Epithelial cell of esophagus (primary cell): ENCODE measurements around the gene PRELP.

ENCODE experiments used
- DNase-seq: peaks from one replicate; pipeline ENCODE4 v3.0.0; 2010; ENCODE audit warnings: low read depth
- H3K4me3 ChIP-seq: 2 replicates; pipeline ENCODE4 v1.5.1; 2011; ENCODE audit warnings: mild to moderate bottlenecking, low read length, control low read depth
- TF ChIP-seq, protein P1 (sequence below): IDR thresholded peaks from 2 replicates; pipeline ENCODE4 v1.5.1; 2011; ENCODE audit warnings: low read depth, mild to moderate bottlenecking, low read length, control low read depth, inconsistent platforms; ENCODE audit not compliant: insufficient read depth; ENCODE audit errors: missing control alignments

PRELP gene

DNA sequence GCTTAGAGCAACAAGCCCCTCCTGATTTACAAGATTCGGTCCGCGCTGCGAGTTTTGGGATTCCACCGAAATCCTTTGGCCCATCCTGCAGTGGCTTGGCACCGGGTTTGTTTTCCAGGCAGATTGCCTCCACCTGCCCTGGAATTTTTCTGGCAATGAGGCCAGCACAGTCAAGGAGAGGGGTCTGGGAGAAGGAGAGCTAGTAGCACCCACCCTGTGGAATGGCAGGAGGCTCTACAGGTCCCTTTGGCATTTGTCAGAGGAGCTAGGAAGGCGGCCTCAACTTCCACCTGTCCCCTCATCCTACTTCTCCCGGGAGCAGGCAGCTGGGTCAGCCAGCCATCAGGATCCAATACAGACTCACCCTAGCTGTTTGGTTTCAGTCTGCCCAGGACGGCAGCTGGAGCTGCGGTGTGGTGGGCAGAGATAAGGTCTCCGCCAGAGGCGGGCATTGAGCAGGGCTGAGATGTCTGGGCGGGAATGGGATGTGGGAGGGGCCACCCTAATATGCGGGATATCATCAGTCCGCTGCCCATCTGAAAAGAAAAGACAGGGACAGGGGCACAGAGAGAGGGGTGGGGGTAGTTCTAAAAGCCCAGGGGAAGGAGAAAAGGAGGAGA, 37.8 kb upstream of the PRELP start:
- DNase-seq = no peak
- no peak overlapping the region for H3K4me3 ChIP-seq
- TF ChIP-seq, protein P1, sequence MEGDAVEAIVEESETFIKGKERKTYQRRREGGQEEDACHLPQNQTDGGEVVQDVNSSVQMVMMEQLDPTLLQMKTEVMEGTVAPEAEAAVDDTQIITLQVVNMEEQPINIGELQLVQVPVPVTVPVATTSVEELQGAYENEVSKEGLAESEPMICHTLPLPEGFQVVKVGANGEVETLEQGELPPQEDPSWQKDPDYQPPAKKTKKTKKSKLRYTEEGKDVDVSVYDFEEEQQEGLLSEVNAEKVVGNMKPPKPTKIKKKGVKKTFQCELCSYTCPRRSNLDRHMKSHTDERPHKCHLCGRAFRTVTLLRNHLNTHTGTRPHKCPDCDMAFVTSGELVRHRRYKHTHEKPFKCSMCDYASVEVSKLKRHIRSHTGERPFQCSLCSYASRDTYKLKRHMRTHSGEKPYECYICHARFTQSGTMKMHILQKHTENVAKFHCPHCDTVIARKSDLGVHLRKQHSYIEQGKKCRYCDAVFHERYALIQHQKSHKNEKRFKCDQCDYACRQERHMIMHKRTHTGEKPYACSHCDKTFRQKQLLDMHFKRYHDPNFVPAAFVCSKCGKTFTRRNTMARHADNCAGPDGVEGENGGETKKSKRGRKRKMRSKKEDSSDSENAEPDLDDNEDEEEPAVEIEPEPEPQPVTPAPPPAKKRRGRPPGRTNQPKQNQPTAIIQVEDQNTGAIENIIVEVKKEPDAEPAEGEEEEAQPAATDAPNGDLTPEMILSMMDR = no peak

DNA sequence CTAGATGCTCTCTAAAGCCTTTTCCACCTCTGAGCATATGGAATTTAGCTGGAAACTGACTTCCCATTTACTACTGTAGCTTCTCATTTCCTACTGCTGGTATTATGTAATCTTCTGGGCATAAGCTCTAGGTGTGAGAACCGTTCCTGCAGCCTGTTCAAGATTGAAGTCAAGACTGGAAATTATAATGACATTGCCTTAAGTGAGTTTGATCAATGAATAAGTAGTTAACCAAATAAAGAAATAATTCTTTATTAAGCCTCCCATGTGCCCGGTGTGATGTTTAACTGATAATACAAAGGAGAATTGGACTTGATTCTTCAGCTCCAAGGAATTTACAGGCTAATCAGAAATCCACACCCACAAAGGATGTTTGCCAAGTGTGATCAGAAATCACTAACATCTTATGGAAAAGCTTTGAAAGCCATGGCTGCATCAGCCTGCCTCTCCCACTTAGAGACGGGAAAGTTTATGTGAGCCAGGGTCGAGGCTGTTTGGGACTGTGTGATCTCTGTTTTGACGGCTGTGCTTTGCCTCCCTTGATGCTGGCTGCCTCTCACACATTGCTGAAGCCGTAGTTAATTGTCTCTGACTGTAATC, 36.4 kb upstream of the PRELP start:
- TF ChIP-seq, protein P1 = no peak
- no peak overlapping the region for H3K4me3 ChIP-seq
- no peak for DNase-seq

DNA sequence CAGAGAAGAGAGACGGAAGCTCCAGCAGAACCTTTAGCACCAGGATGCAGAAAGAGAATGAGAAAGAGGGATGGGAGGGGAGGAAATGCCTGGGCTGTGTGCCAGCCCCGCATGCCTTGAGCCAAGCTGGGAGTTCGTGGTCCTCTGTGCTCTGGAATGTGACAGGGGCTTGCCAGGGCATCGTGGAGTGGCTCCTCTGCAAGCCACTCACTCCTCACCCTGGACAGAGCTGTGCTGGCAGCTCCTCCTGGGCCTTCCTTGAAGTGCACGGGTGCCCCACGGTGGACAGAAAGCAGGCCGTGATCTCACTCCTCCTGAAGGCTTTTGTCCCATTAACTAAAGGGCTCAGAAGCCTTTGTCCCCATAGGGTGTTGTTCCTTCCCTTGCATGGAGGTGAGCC, 34.8 kb upstream of the PRELP start:
- peak; percentile 51 for DNase-seq
- H3K4me3 ChIP-seq = no peak overlapping the region
- TF ChIP-seq, protein P1 = peak; percentile 32

DNA sequence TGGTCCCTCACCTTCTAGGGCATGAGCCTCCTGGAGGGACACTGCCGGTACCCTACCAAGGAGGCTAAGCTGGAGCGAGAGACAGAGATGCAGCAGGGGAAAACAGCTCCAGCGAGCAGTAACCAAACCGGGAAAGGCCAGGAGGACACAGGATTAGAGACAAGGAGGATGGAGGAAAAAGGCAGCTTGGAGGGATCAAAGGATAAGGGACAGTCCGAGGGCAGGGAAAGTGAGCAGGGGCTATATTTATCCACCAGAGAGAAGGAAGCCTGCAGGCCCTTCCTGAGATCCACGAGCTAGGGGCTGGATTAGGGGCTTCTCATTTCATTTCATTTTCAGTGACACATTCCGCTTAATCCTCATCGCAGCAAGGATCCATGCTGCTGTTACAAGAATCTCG, 33.8 kb upstream of the PRELP start:
- no peak overlapping the region for H3K4me3 ChIP-seq
- no peak for DNase-seq
- TF ChIP-seq, protein P1 = no peak

DNA sequence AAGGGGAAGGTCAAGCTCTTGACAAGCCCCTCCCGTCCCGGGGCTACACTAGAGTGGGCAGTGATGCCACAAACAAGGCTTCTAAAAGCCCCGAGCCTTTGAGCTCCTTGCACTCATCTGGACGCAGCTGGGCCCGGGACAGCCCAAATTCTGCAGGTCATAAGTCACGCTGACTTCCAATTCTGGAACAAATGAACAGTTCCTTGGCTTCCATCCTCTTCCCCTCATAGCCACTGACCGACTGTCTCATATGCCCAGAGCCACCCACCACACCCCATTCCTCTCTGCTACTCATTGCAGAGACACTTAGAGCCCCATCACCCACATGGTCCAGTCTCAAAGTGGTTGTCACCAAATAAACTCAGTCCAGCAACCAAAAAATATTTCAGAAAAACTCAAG, 32.8 kb upstream of the PRELP start:
- TF ChIP-seq, protein P1 = no peak
- H3K4me3 ChIP-seq = no peak overlapping the region
- DNase-seq = no peak

DNA sequence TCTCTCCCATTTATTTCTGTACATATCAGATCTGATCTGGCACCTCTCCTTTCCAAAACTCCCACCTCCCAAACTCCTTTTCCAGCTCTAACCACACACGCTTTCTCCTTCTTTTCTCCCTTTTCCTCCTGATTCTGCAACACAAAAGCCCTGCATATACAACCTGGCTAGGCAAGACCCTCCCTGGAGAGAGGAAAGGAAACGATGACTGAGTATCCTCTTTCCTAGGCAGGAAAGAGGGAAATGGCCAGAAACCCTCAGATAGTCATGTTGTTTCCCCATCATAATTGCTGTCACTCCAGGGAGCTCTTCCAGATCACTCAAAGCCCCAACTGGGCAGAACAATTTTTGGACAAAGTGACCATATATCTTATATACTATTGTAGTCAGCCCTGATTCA, 32.3 kb upstream of the PRELP start:
- no peak overlapping the region for H3K4me3 ChIP-seq
- no peak for DNase-seq
- TF ChIP-seq, protein P1 = no peak

DNA sequence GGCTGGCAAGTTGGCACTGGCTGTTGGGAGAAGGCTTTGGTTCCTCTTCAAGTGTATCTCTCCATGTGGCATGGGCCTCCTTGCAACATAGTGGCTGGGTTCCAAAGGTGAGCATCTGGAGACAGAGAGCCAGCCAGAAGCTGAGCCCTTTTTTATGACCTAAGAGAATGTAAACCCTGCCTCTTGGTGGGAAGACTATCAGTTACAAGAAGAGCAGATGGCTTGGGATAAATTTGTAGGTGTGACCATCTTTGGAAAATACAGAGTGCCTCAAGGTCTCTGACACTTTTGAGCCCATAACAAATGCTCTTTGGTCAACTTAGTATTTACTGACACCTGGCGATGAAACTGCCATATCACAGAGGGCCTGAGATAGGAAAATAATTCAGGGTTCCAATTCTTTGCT, 31.4 kb upstream of the PRELP start:
- DNase-seq = no peak
- H3K4me3 ChIP-seq = no peak overlapping the region
- TF ChIP-seq, protein P1 = no peak
